Karpas-422 (cell line): ENCODE results near the gene MXI1. TPM values are rescaled to one million over a fixed set of nuclear protein-coding genes. Genes with fewer than 3 reads are reported as not detected.

Source experiments
- DNase-seq: peaks from one replicate; pipeline ENCODE4 v3.0.0-alpha.2; 2015
- H2AFZ ChIP-seq: fragments of 200-600 bp; sonication (generic); 2 replicates; pipeline ENCODE4 v1.6.1; 2014; ENCODE audit warnings: antibody characterized with exemption, low read length, mixed read lengths
- H3K27ac ChIP-seq: fragments of 200-600 bp; sonication (generic); 2 replicates; pipeline ENCODE4 v1.5.1; 2014; ENCODE audit warnings: mild to moderate bottlenecking, low read length, moderate library complexity
- H3K27me3 ChIP-seq: fragments of 200-600 bp; sonication (generic); 2 replicates; pipeline ENCODE4 v1.6.1; 2014; ENCODE audit warnings: low read length, mixed read lengths
- H3K36me3 ChIP-seq: fragments of 200-600 bp; sonication (generic); 2 replicates; pipeline ENCODE4 v1.6.1; 2014; ENCODE audit warnings: low read length, mixed read lengths; ENCODE audit not compliant: insufficient read depth
- H3K4me1 ChIP-seq: fragments of 200-600 bp; sonication (generic); 2 replicates; pipeline ENCODE4 v1.6.1; 2014; ENCODE audit warnings: mild to moderate bottlenecking, low read length, mixed read lengths
- H3K4me2 ChIP-seq: fragments of 200-600 bp; sonication (generic); 2 replicates; pipeline ENCODE4 v1.6.1; 2014; ENCODE audit warnings: low read length, low read depth, mild to moderate bottlenecking; ENCODE audit not compliant: poor library complexity, severe bottlenecking
- H3K4me3 ChIP-seq: fragments of 200-600 bp; sonication (generic); 2 replicates; pipeline ENCODE4 v1.5.1; 2014; ENCODE audit warnings: mild to moderate bottlenecking, antibody characterized with exemption, low read length, mixed read lengths
- H3K79me2 ChIP-seq: fragments of 200-600 bp; sonication (generic); 2 replicates; pipeline ENCODE4 v1.6.1; 2014; ENCODE audit warnings: mild to moderate bottlenecking, low read length, mixed read lengths
- H3K9ac ChIP-seq: fragments of 200-600 bp; sonication (generic); 2 replicates; pipeline ENCODE4 v1.6.0; 2014; ENCODE audit warnings: low read length
- H3K9me2 ChIP-seq: fragments of 200-600 bp; sonication (generic), shearing (Covaris generic); replicated peaks from 2 replicates; pipeline ENCODE4 v1.6.0; 2014; ENCODE audit warnings: mild to moderate bottlenecking, low read length, moderate library complexity; ENCODE audit not compliant: insufficient read depth
- H3K9me3 ChIP-seq: fragments of 300-700, 200-600 bp; sonication (generic); 2 replicates; pipeline ENCODE4 v1.6.1; 2014; ENCODE audit warnings: low read length, mixed read lengths
- H4K20me1 ChIP-seq: fragments of 200-600 bp; sonication (generic); 2 replicates; pipeline ENCODE4 v1.6.1; 2014; ENCODE audit warnings: mild to moderate bottlenecking, antibody characterized with exemption, low read length, low read depth; ENCODE audit not compliant: insufficient read depth
- total RNA-seq: library from RNA; depleted of rRNA; stranded (reverse); fragments of >200 nt; shearing (Covaris generic); gene quantifications from 2 replicates; pipeline ENCODE4 v1.2.3, GENCODE V29; 2014; ENCODE audit warnings: low replicate concordance

The MXI1 gene
- total RNA-seq, 1 experiment from 2014 or later: 12.0 TPM

- no peak overlapping the region for H3K27ac ChIP-seq
- no peaks in the 10 kb centered on the region for H3K9me3 ChIP-seq
- H3K4me2 ChIP-seq: no peak overlapping the region
- peaks cover 6% of the 10 kb centered on the region for H3K36me3 ChIP-seq
- peaks cover under 1% of the 10 kb centered on the region for H3K4me1 ChIP-seq
- H3K9ac ChIP-seq: no peak overlapping the region
- no peak for DNase-seq
- no peak overlapping the region for H2AFZ ChIP-seq
- H3K4me3 ChIP-seq: no peak overlapping the region
- no peaks in the 10 kb centered on the region for H3K27me3 ChIP-seq
- H3K79me2 ChIP-seq: no peaks in the 10 kb centered on the region
- no peaks in the 10 kb centered on the region for H4K20me1 ChIP-seq
- no peaks in the 10 kb centered on the region for H3K9me2 ChIP-seq
Measured at GRCh38 chr10:110284262-110284661, 76.9 kb downstream of the MXI1 start.

- Histone ChIP-seq H3K9me3 (no peaks in the 10 kb centered on the region), H3K27ac (no peak overlapping the region), H3K27me3 (no peaks in the 10 kb centered on the region), H4K20me1 (no peaks in the 10 kb centered on the region), H3K4me2 (no peak overlapping the region), H3K4me3 (no peak overlapping the region), H3K9me2 (no peaks in the 10 kb centered on the region), H3K9ac (no peak overlapping the region), H3K4me1 (no peaks in the 10 kb centered on the region), H3K79me2 (no peaks in the 10 kb centered on the region), H3K36me3 (peaks cover 18% of the 10 kb centered on the region), H2AFZ (no peak overlapping the region)
- DNase-seq: no peak
Measured at GRCh38 chr10:110285501-110285900, 78.1 kb downstream of the MXI1 start.

GRCh38 chr10:110286841-110287240 is 79.4 kb downstream of the MXI1 start:
- H3K9me3 ChIP-seq: no peaks in the 10 kb centered on the region
- peaks cover 30% of the 10 kb centered on the region for H3K36me3 ChIP-seq
- no peaks in the 10 kb centered on the region for H4K20me1 ChIP-seq
- H3K4me2 ChIP-seq: no peak overlapping the region
- H2AFZ ChIP-seq: no peak overlapping the region
- H3K9ac ChIP-seq: no peak overlapping the region
- no peaks in the 10 kb centered on the region for H3K79me2 ChIP-seq
- no peaks in the 10 kb centered on the region for H3K4me1 ChIP-seq
- H3K9me2 ChIP-seq: no peaks in the 10 kb centered on the region
- no peak overlapping the region for H3K4me3 ChIP-seq
- H3K27ac ChIP-seq: no peak overlapping the region
- no peaks in the 10 kb centered on the region for H3K27me3 ChIP-seq
- no peak for DNase-seq

GRCh38 chr10:110296966-110297365 is 89.6 kb downstream of the MXI1 start:
- Histone ChIP-seq H3K36me3 (peaks cover 81% of the 10 kb centered on the region), H2AFZ (no peak overlapping the region)

GRCh38 chr10:110300486-110300986 is 93.1 kb downstream of the MXI1 start:
- H2AFZ ChIP-seq: no peak overlapping the region
- H3K4me2 ChIP-seq: no peak overlapping the region
- H4K20me1 ChIP-seq: peaks cover 29% of the 10 kb centered on the region; the same call in 1 of the 2 replicates
- H3K9me2 ChIP-seq: no peaks in the 10 kb centered on the region
- H3K4me1 ChIP-seq: peaks cover 24% of the 10 kb centered on the region
- H3K4me3 ChIP-seq: no peak overlapping the region
- H3K9me3 ChIP-seq: no peaks in the 10 kb centered on the region
- peaks cover 65% of the 10 kb centered on the region for H3K36me3 ChIP-seq
- H3K27ac ChIP-seq: no peak overlapping the region
- DNase-seq: no peak
- H3K79me2 ChIP-seq: peaks cover 65% of the 10 kb centered on the region
- H3K9ac ChIP-seq: no peak overlapping the region
- H3K27me3 ChIP-seq: no peaks in the 10 kb centered on the region

More at GRCh38 chr10:110296966-110297365, 89.6 kb downstream of the MXI1 start:
- H3K9ac ChIP-seq: no peak overlapping the region
- H3K9me3 ChIP-seq: no peaks in the 10 kb centered on the region
- no peak overlapping the region for H3K4me3 ChIP-seq
- no peak overlapping the region for H3K4me2 ChIP-seq
- peaks cover 16% of the 10 kb centered on the region; the same call in 1 of the 2 replicates for H4K20me1 ChIP-seq
- no peaks in the 10 kb centered on the region for H3K9me2 ChIP-seq
- H3K27ac ChIP-seq: no peak overlapping the region
- H3K79me2 ChIP-seq: peaks cover 39% of the 10 kb centered on the region
- no peaks in the 10 kb centered on the region for H3K27me3 ChIP-seq
- H3K4me1 ChIP-seq: peaks cover 2% of the 10 kb centered on the region; the same call in 1 of the 2 replicates
- no peak for DNase-seq

- Histone ChIP-seq H4K20me1 (peaks cover 29% of the 10 kb centered on the region; the same call in 1 of the 2 replicates), H3K4me2 (peak overlapping the region; percentile 93), H3K9me3 (no peaks in the 10 kb centered on the region), H2AFZ (no peak overlapping the region), H3K9ac (peak overlapping the region; percentile 93), H3K27ac (peak overlapping the region; percentile 68; the same call in 1 of the 2 replicates), H3K36me3 (peaks cover 45% of the 10 kb centered on the region), H3K79me2 (peaks cover 59% of the 10 kb centered on the region), H3K4me1 (peaks cover 35% of the 10 kb centered on the region), H3K9me2 (no peaks in the 10 kb centered on the region), H3K4me3 (peak overlapping the region; percentile 86), H3K27me3 (no peaks in the 10 kb centered on the region)
- DNase-seq: no peak
Measured at GRCh38 chr10:110303681-110304080, 96.3 kb downstream of the MXI1 start.

- H3K9me3 ChIP-seq: no peaks in the 10 kb centered on the region
- H3K27ac ChIP-seq: peak overlapping the region; percentile 68
- H3K9ac ChIP-seq: peak overlapping the region; percentile 93
- H2AFZ ChIP-seq: no peak overlapping the region
- no peaks in the 10 kb centered on the region for H3K9me2 ChIP-seq
- H3K4me1 ChIP-seq: peaks cover 39% of the 10 kb centered on the region
- no peaks in the 10 kb centered on the region for H3K27me3 ChIP-seq
- H3K79me2 ChIP-seq: peaks cover 53% of the 10 kb centered on the region
- H3K4me3 ChIP-seq: peak overlapping the region; percentile 86
- H3K36me3 ChIP-seq: peaks cover 38% of the 10 kb centered on the region
- DNase-seq: peak; percentile 66
- H3K4me2 ChIP-seq: peak overlapping the region; percentile 93
- peaks cover 25% of the 10 kb centered on the region; the same call in 1 of the 2 replicates for H4K20me1 ChIP-seq
Measured at GRCh38 chr10:110304394-110304779, 97.0 kb downstream of the MXI1 start.

GRCh38 chr10:110304780-110305421 is 97.5 kb downstream of the MXI1 start, which contains the start of gene SMNDC1:
SMNDC1 (minus strand) TSS chr10:110304920; CDS start chr10:110303587, 1,333 bp downstream.
- H3K9ac ChIP-seq: peak within 1 kb of the TSS; percentile 93
- peak within 1 kb of the TSS; percentile 75 for H3K27ac ChIP-seq
- H3K9me2 ChIP-seq: no peaks in the 10 kb centered on the region
- H3K79me2 ChIP-seq: peaks cover 48% of the 10 kb centered on the region
- H3K4me2 ChIP-seq: peak within 1 kb of the TSS; percentile 93
- H3K4me1 ChIP-seq: peaks cover 43% of the 10 kb centered on the region
- DNase-seq: peak; percentile 99
- peak within 1 kb of the TSS; percentile 86 for H3K4me3 ChIP-seq
- H3K36me3 ChIP-seq: peaks cover 34% of the 10 kb centered on the region
- H3K27me3 ChIP-seq: no peaks in the 10 kb centered on the region
- peak within 1 kb of the TSS; percentile 73 for H2AFZ ChIP-seq
- no peaks in the 10 kb centered on the region for H3K9me3 ChIP-seq
- peaks cover 23% of the 10 kb centered on the region; the same call in 1 of the 2 replicates for H4K20me1 ChIP-seq
